Transverse colon (tissue), 4 donors: ENCODE results near the gene UBE2F. TPM values are rescaled to one million over a fixed set of nuclear protein-coding genes. Genes with fewer than 3 reads are reported as not detected.

ENCODE experiments used
- DNase-seq: peaks from one replicate; pipeline ENCODE4 v3.0.0-alpha.2; 2019
- H3K27ac ChIP-seq, 4 donors: fragments of 200-600 bp; sonication (generic); 2 replicates each; pipeline ENCODE4 v1.5.1; 2016 to 2018; ENCODE audit warnings: inconsistent platforms in 4 of 4
- H3K27me3 ChIP-seq: fragments of 200-600 bp; sonication (generic); 2 replicates; pipeline ENCODE4 v1.5.1; 2017; ENCODE audit warnings: inconsistent platforms
- H3K36me3 ChIP-seq, 4 donors: fragments of 200-600 bp; sonication (generic); 2 replicates each; pipeline ENCODE4 v1.5.1; 2017 to 2019; ENCODE audit warnings: inconsistent platforms in 4 of 4
- H3K4me1 ChIP-seq, 4 donors: fragments of 200-600 bp; sonication (generic); 2 replicates each; pipeline ENCODE4 v1.5.1; 2017 to 2020; ENCODE audit warnings: inconsistent platforms in 4 of 4
- H3K4me3 ChIP-seq, 4 donors: fragments of 200-600 bp; sonication (generic); 1 replicate in 1 of 4; 2 replicates in 3 of 4; pipeline versions ENCODE4 v1.5.1 to v1.6.1; 2017 to 2019; ENCODE audit warnings: inconsistent platforms in 4 of 4
- H3K9me3 ChIP-seq, 2 donors: fragments of 200-600 bp; sonication (generic); 2 replicates each; pipeline ENCODE4 v1.5.1; 2017 to 2019; ENCODE audit warnings: inconsistent platforms in 2 of 2
- EP300 ChIP-seq: sonication (generic); formaldehyde crosslinking; IDR thresholded peaks from one replicate; pipeline ENCODE4 v1.6.1; 2017; ENCODE audit warnings: antibody characterized with exemption, low read depth
- POLR2A ChIP-seq: fragments of 450-650 bp; IDR thresholded peaks from one replicate; pipeline ENCODE4 v1.6.1; 2016; ENCODE audit warnings: antibody characterized with exemption, mild to moderate bottlenecking, moderate library complexity
- POLR2AphosphoS5 ChIP-seq, 3 donors: sonication (generic); formaldehyde crosslinking; IDR thresholded peaks; one replicate each; pipeline ENCODE4 v1.6.1; 2016; ENCODE audit warnings: antibody characterized with exemption in 3 of 3
- WGBS, 2 donors: methylation state at CpG; one replicate each; pipeline ENCODE4 v1.1.5; 2018; ENCODE audit warnings: low coverage in 1 of 2; 5-methylcytosine and 5-hydroxymethylcytosine counted together
- in situ Hi-C, 4 donors: fragments of 200-750 bp; cut with MboI; loops; one replicate each; pipeline versions ENCODE4 v1.15.0 to v1.15.1; 2017; ENCODE audit warnings: low sequenced_read_pairs in 3 of 4, low pct_ligation_motif_present in 1 of 4, low pct_unique_long_range_greater_than_20kb in 1 of 4
- intact Hi-C: fragments of 100-400 bp; cut with DNase I; formaldehyde crosslinking; loops from one replicate; pipeline ENCODE4 v1.15.1; 2023; ENCODE audit warnings: low total_unique reads
- total RNA-seq, 4 donors: library from RNA; depleted of rRNA; stranded (reverse); fragments of >200 nt; gene quantifications; one replicate each; pipeline ENCODE4 v1.1.0, GENCODE V29; 2016
- TF ChIP-seq, protein P1 (sequence below), 5 experiments: fragments of 200-600 bp in 3 of 5; fragments of 450-650 bp in 2 of 5; sonication (generic) in 3 of 5; IDR thresholded peaks; 1 replicate in 2 of 5; 2 replicates in 3 of 5; pipeline ENCODE4 v1.5.1; 2016 to 2017; ENCODE audit warnings: antibody characterized with exemption in 5 of 5, inconsistent platforms in 3 of 5, mild to moderate bottlenecking in 2 of 5, moderate library complexity in 1 of 5

UBE2F gene
- total RNA-seq, 4 donors from 2014 or later, result 66.8 to 79.4 (median 70.5) TPM

DNA sequence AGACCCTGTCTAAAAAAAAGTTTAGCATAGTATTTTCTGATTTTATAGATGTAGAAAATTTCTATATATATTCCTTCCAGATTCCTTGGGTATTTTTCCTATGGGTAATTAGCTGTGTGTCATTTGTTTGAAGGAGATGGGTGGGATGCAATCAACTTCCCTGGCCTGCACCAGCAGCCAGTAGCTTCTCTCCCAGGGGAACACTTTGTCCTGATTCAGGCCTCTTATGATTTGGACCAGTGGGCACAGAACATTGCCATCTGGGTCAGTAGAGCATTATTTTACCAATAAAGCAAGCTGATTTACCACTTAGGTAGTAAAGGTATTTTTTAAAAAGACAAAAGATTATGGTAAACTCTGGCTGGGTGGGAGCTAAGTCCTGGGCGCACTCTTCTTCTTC, 26.9 kb downstream of the UBE2F start:
- Histone ChIP-seq H3K4me3 (no peak overlapping the region), H3K27me3 (no peaks in the 10 kb centered on the region), H3K36me3 (no peaks in the 10 kb centered on the region), H3K4me1 (peaks cover 0 to 8% (median 0%) of the 10 kb centered on the region in 4 donors), H3K9me3 (no peaks in the 10 kb centered on the region), H3K27ac (no peak overlapping the region)
- intact Hi-C loops (no loop called here), in situ Hi-C loops (no loop called here)
- TF ChIP-seq, protein P1, sequence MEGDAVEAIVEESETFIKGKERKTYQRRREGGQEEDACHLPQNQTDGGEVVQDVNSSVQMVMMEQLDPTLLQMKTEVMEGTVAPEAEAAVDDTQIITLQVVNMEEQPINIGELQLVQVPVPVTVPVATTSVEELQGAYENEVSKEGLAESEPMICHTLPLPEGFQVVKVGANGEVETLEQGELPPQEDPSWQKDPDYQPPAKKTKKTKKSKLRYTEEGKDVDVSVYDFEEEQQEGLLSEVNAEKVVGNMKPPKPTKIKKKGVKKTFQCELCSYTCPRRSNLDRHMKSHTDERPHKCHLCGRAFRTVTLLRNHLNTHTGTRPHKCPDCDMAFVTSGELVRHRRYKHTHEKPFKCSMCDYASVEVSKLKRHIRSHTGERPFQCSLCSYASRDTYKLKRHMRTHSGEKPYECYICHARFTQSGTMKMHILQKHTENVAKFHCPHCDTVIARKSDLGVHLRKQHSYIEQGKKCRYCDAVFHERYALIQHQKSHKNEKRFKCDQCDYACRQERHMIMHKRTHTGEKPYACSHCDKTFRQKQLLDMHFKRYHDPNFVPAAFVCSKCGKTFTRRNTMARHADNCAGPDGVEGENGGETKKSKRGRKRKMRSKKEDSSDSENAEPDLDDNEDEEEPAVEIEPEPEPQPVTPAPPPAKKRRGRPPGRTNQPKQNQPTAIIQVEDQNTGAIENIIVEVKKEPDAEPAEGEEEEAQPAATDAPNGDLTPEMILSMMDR (IDR thresholded peaks at IDR 0.05), result no peak
- TF ChIP-seq POLR2A (no peak), EP300 (no peak), POLR2AphosphoS5 (IDR thresholded peaks at IDR 0.05) (no peak)
- 100% methylated on average over 1 of the region's 1 CpG for WGBS, 2 donors
- no peak for DNase-seq

DNA sequence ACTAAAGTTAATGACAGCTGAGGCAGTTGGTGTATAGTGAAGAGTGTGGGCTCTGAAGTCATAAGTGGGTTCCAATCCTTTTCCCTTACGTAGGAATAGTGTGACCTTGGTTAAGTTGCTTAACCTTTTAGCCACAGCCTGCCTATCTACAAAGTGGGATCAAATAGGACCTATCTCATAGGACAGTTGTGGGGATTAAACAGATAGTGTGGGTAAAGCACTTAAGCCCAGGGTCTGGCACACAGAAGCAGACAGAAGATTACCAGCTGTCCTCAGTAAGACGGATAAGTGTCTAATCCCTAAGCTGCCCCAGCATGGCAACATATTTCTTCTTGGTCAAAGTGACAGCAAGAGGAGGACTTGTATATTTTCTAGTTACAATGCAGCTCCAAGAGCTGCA, 28.2 kb downstream of the UBE2F start:
- H3K4me3 ChIP-seq, result no peak overlapping the region
- H3K27ac ChIP-seq, result no peak overlapping the region
- in situ Hi-C loops, result no loop called here
- 82 to 100% methylated on average over 1 to 2 of the region's 2 CpGs for WGBS, 2 donors
- no peaks in the 10 kb centered on the region for H3K36me3 ChIP-seq
- no peaks in the 10 kb centered on the region for H3K9me3 ChIP-seq
- intact Hi-C loops, result no loop called here
- no peak for DNase-seq
- H3K4me1 ChIP-seq, result peaks cover 0 to 8% (median 0%) of the 10 kb centered on the region in 4 donors
- TF ChIP-seq, protein P1 (IDR thresholded peaks at IDR 0.05), result no peak
- TF ChIP-seq POLR2A (no peak), EP300 (no peak), POLR2AphosphoS5 (IDR thresholded peaks at IDR 0.05) (no peak)
- H3K27me3 ChIP-seq, result no peaks in the 10 kb centered on the region

DNA sequence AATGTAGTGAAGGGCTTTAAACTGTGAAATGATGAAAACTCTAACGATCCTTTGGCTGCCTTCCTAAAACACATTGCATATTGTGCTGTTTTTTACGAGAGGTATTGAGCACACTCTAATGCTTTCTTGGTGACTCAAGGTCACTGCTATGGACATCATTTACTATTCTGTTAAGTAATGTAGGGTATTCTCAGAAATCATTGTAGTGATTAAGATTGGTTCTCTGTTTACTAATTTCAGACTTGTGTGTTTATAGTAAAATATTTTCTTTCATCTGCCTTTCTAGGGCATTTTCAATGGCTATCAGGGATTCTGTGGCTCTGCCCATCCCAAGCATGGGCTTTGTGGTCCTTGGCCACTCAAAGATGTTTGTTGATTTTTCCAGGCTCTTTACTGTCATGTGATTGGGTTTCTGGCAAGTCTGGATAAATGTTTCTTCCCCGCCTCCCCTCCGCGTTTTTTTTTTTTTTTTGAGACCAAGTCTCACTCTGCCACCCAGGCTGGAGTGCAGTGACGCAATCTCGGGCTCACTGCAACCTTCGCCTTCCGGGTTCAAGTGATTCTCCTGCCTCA, 29.3 kb downstream of the UBE2F start:
- Histone ChIP-seq H3K4me3 (no peak overlapping the region), H3K4me1 (peaks cover 0 to 8% (median 0%) of the 10 kb centered on the region in 4 donors), H3K27ac (peak overlapping the region in 2 of 4 donors; percentile 4 to 7), H3K36me3 (no peaks in the 10 kb centered on the region), H3K27me3 (no peaks in the 10 kb centered on the region), H3K9me3 (no peaks in the 10 kb centered on the region)
- in situ Hi-C loops (no loop called here), intact Hi-C loops (no loop called here)
- no peak for DNase-seq
- TF ChIP-seq, protein P1 (IDR thresholded peaks at IDR 0.05), result no peak
- TF ChIP-seq POLR2AphosphoS5 (IDR thresholded peaks at IDR 0.05) (no peak), EP300 (no peak), POLR2A (no peak)
- 69 to 71% methylated on average over 5 to 9 of the region's 9 CpGs for WGBS, 2 donors

DNA sequence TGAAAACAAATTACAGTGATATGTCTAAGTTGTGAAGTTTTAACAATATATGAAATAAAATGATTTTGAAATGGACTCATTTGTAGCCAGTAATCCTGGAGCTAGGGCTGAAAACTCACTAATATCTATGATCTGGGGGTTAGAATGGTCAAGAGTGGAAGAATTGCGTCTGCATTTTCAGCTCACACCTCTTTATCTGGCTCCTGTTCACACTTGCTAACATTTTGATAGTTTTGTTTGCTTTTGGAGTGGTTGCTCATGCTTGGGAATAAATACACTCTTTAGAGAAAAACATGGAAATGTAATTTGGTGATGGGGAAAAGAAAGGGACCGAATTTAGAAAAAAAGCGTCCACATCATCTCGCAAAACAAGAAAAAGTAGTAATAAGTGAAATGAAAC, 30.7 kb downstream of the UBE2F start:
- no peak for DNase-seq
- TF ChIP-seq, protein P1 (IDR thresholded peaks at IDR 0.05), result no peak
- TF ChIP-seq POLR2AphosphoS5 (IDR thresholded peaks at IDR 0.05), result no peak
- TF ChIP-seq POLR2A, result no peak
- no peak for TF ChIP-seq EP300
- in situ Hi-C loops, result no loop called here

More for the DNA sequence above, 30.7 kb downstream of the UBE2F start:
- 78% methylated on average over 4 of the region's 4 CpGs for WGBS, 2 donors
- Histone ChIP-seq H3K27me3 (no peaks in the 10 kb centered on the region), H3K4me3 (no peak overlapping the region), H3K27ac (no peak overlapping the region), H3K9me3 (no peaks in the 10 kb centered on the region), H3K4me1 (peaks cover 0 to 8% (median 0%) of the 10 kb centered on the region in 4 donors), H3K36me3 (no peaks in the 10 kb centered on the region)
- intact Hi-C loops, result no loop called here
